HEK293 (cell line): ENCODE data around the gene SEMA7A.

Experiments
- CTCF ChIA-PET: fragments of 350-600 bp; formaldehyde crosslinking; extraction: SDS; loops from one replicate; lab custom pipeline; 2021; ENCODE audit warnings: antibody characterized with exemption; lab: Yijun Ruan, JAX
- POLR2A ChIA-PET: fragments of 300-600 bp; formaldehyde crosslinking; extraction: SDS; loops from one replicate; lab custom pipeline; 2020; ENCODE audit warnings: antibody characterized with exemption, inconsistent platforms; lab: Yijun Ruan, JAX
- H3K27ac ChIP-seq: fragments of 200-500 bp; sonication (Bioruptor generic); 2 replicates; pipeline ENCODE4 v1.5.1; 2014; ENCODE audit warnings: low read depth, low read length, control low read depth, inconsistent platforms; ENCODE audit errors: extremely low read depth
- H3K36me3 ChIP-seq, 2 experiments: fragments of 200-500 bp in 1 of 2; sonication (Bioruptor generic) in 1 of 2; 1 replicate in 1 of 2; 2 replicates in 1 of 2; pipeline ENCODE4 v1.5.1; 2014 to 2017; ENCODE audit warnings: inconsistent platforms in 2 of 2, low read length in 2 of 2; ENCODE audit not compliant: control insufficient read depth in 2 of 2, insufficient read depth in 1 of 2
- H3K4me1 ChIP-seq: fragments of 200-500 bp; sonication (Bioruptor generic); 2 replicates; pipeline ENCODE4 v1.5.1; 2014; ENCODE audit warnings: mild to moderate bottlenecking, low read length, inconsistent platforms; ENCODE audit not compliant: control insufficient read depth, insufficient read depth
- H3K4me3 ChIP-seq: 2 replicates; pipeline ENCODE4 v1.5.1; 2011; ENCODE audit warnings: low read depth, mild to moderate bottlenecking, control low read depth, low read length, moderate library complexity
- H3K9me3 ChIP-seq: fragments of 200-500 bp; sonication (Bioruptor generic); 2 replicates; pipeline ENCODE4 v1.5.1; 2014; ENCODE audit warnings: low read depth, low read length, inconsistent platforms; ENCODE audit not compliant: control insufficient read depth, insufficient read depth
- BCL11A ChIP-seq: fragments of 450-650 bp; formaldehyde crosslinking; IDR thresholded peaks from 2 replicates; pipeline ENCODE4 v1.5.1; 2016; ENCODE audit warnings: low read depth, missing biosample characterization, missing genetic modification characterization
- EGR2 ChIP-seq: fragments of 450-650 bp; formaldehyde crosslinking; IDR thresholded peaks from 2 replicates; pipeline ENCODE4 v1.5.1; 2016; ENCODE audit warnings: low read depth, missing biosample characterization, missing genetic modification characterization
- ELK4 ChIP-seq: IDR thresholded peaks from 2 replicates; pipeline ENCODE4 v1.6.1; 2011; ENCODE audit warnings: mild to moderate bottlenecking, low read depth, low read length, borderline replicate concordance
- GLIS2 ChIP-seq: fragments of 450-650 bp; formaldehyde crosslinking; IDR thresholded peaks from 2 replicates; pipeline ENCODE4 v1.5.1; 2016; ENCODE audit warnings: missing biosample characterization, missing genetic modification characterization
- HIC1 ChIP-seq: fragments of 450-650 bp; formaldehyde crosslinking; IDR thresholded peaks from 2 replicates; pipeline ENCODE4 v1.5.1; 2016; ENCODE audit warnings: missing biosample characterization, missing genetic modification characterization
- KLF9 ChIP-seq: fragments of 450-650 bp; formaldehyde crosslinking; IDR thresholded peaks from 2 replicates; pipeline ENCODE4 v1.5.1; 2016; ENCODE audit warnings: missing biosample characterization, missing genetic modification characterization, low read depth
- PRDM10 ChIP-seq: fragments of 450-650 bp; formaldehyde crosslinking; IDR thresholded peaks from 2 replicates; pipeline ENCODE4 v1.5.1; 2016; ENCODE audit warnings: missing biosample characterization, missing genetic modification characterization
- REPIN1 ChIP-seq: fragments of 450-650 bp; formaldehyde crosslinking; IDR thresholded peaks from 2 replicates; pipeline ENCODE4 v1.5.1; 2017; ENCODE audit warnings: missing biosample characterization, missing genetic modification characterization, low read depth
- YY2 ChIP-seq: fragments of 450-650 bp; formaldehyde crosslinking; IDR thresholded peaks from 2 replicates; pipeline ENCODE4 v1.5.1; 2016; ENCODE audit warnings: missing biosample characterization, missing genetic modification characterization
- ZBTB44 ChIP-seq: fragments of 450-650 bp; IDR thresholded peaks from 2 replicates; pipeline ENCODE4 v1.5.1; 2018; ENCODE audit warnings: missing biosample characterization, mild to moderate bottlenecking, missing genetic modification characterization
- ZBTB49 ChIP-seq: fragments of 450-650 bp; formaldehyde crosslinking; IDR thresholded peaks from 2 replicates; pipeline ENCODE4 v1.5.1; 2016; ENCODE audit warnings: missing biosample characterization, missing genetic modification characterization, low read depth
- ZNF132 ChIP-seq: fragments of 450-650 bp; formaldehyde crosslinking; IDR thresholded peaks from 2 replicates; pipeline ENCODE4 v1.5.1; 2017; ENCODE audit warnings: missing biosample characterization, missing genetic modification characterization, borderline replicate concordance
- ZNF169 ChIP-seq: fragments of 450-650 bp; formaldehyde crosslinking; IDR thresholded peaks from 2 replicates; pipeline ENCODE4 v1.5.1; 2016; ENCODE audit warnings: missing biosample characterization, missing genetic modification characterization
- ZNF266 ChIP-seq: fragments of 450-650 bp; formaldehyde crosslinking; IDR thresholded peaks from 2 replicates; pipeline ENCODE4 v1.5.1; 2016; ENCODE audit warnings: missing biosample characterization, missing genetic modification characterization, low read depth
- ZNF837 ChIP-seq: fragments of 450-650 bp; formaldehyde crosslinking; IDR thresholded peaks from 2 replicates; pipeline ENCODE4 v1.5.1; 2016; ENCODE audit warnings: missing biosample characterization, missing genetic modification characterization
- ZSCAN18 ChIP-seq: fragments of 450-650 bp; formaldehyde crosslinking; IDR thresholded peaks from 2 replicates; pipeline ENCODE4 v1.5.1; 2016; ENCODE audit warnings: missing biosample characterization, missing genetic modification characterization
- ZXDB ChIP-seq: fragments of 450-650 bp; formaldehyde crosslinking; IDR thresholded peaks from 2 replicates; pipeline ENCODE4 v1.5.1; 2016; ENCODE audit warnings: missing biosample characterization, missing genetic modification characterization
- TF ChIP-seq, protein P1 (sequence below): fragments of 450-650 bp; formaldehyde crosslinking; IDR thresholded peaks from 2 replicates; pipeline ENCODE4 v1.5.1; 2016; ENCODE audit warnings: missing biosample characterization, missing genetic modification characterization

The SEMA7A gene

DNA sequence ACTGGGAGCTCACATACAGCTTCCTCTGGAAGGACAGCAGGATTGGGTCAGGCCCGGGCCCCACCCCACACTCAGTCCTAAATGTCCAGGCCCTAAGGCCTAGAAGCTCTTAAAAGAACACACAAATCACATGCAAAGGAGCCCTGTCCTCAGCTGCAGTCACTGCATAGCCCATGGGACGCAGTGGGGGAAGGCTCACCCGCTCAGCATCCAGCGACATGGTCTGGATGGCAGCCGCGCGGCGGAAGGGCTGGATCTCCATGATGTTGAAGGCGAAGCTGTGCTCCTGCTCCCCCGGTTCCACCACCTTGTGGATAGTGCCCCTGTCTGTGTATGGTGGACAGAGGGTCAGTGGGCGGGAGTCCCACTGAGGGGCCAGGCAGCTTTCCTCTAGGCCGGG, 22.1 kb downstream of the SEMA7A start:
- Histone ChIP-seq H3K27ac (no peak overlapping the region), H3K9me3 (no peaks in the 10 kb centered on the region), H3K4me3 (no peak overlapping the region), H3K4me1 (no peaks in the 10 kb centered on the region), H3K36me3 (no peaks in the 10 kb centered on the region)
- CTCF ChIA-PET, result interaction anchor here (0.6 to 1.9 kb wide), 3 partner anchors 27 to 93 kb away, joined by 4 to 8 read pairs (median 8); no protein-coding TSS in a partner anchor
- POLR2A ChIA-PET, result interaction anchor here (0.6 kb wide), 1 partner anchor 61 kb away, joined by 5 read pairs; no protein-coding TSS in a partner anchor
- no peak for TF ChIP-seq PRDM10 (tag by site-specific recombination)
- TF ChIP-seq ZBTB49 (tag by site-specific recombination), result no peak
- TF ChIP-seq ZNF132 (tag by site-specific recombination), result no peak
- no peak for TF ChIP-seq ZNF266 (tag by site-specific recombination)
- TF ChIP-seq ZSCAN18 (tag by site-specific recombination), result no peak
- no peak for TF ChIP-seq EGR2 (tag by site-specific recombination)
- TF ChIP-seq ZBTB44, result no peak
- TF ChIP-seq ZNF169, result no peak
- TF ChIP-seq ELK4, result no peak
- no peak for TF ChIP-seq ZNF837
- no peak for TF ChIP-seq REPIN1 (tag by site-specific recombination)
- no peak for TF ChIP-seq BCL11A (tag by site-specific recombination)
- TF ChIP-seq YY2 (tag by site-specific recombination), result no peak
- no peak for TF ChIP-seq KLF9
- TF ChIP-seq, protein P1, sequence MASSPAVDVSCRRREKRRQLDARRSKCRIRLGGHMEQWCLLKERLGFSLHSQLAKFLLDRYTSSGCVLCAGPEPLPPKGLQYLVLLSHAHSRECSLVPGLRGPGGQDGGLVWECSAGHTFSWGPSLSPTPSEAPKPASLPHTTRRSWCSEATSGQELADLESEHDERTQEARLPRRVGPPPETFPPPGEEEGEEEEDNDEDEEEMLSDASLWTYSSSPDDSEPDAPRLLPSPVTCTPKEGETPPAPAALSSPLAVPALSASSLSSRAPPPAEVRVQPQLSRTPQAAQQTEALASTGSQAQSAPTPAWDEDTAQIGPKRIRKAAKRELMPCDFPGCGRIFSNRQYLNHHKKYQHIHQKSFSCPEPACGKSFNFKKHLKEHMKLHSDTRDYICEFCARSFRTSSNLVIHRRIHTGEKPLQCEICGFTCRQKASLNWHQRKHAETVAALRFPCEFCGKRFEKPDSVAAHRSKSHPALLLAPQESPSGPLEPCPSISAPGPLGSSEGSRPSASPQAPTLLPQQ (tag by site-specific recombination), result no peak
- TF ChIP-seq ZXDB (tag by site-specific recombination), result no peak
- no peak for TF ChIP-seq HIC1 (tag by site-specific recombination)
- TF ChIP-seq GLIS2 (tag by site-specific recombination), result no peak
